GM23338 (cell line): Measurements from ENCODE around the gene EZH1. TPM values are rescaled to one million over a fixed set of nuclear protein-coding genes. Genes with fewer than 3 reads are reported as not detected.

ENCODE experiments used
- ATAC-seq: fragments of 200-7000 bp; cut with Tn5 transposase; 3 replicates; pipeline ENCODE4 v1.9.1; 2020
- DNase-seq: peaks from one replicate; pipeline ENCODE4 v3.0.0-alpha.2; 2015; ENCODE audit warnings: low spot score
- H2AFZ ChIP-seq: fragments of 200-600 bp; sonication (generic); 2 replicates; pipeline ENCODE4 v1.8.0; 2016; ENCODE audit warnings: antibody characterized with exemption, mild to moderate bottlenecking, moderate library complexity
- H3F3A ChIP-seq: fragments of 200-600 bp; sonication (generic); replicated peaks from 2 replicates; pipeline ENCODE4 v1.8.0; 2017; ENCODE audit warnings: antibody characterized with exemption, mixed run types, low read depth
- H3K27ac ChIP-seq: fragments of 200-600 bp; sonication (generic); 2 replicates; pipeline ENCODE4 v1.6.1; 2016; ENCODE audit warnings: low read depth
- H3K27me3 ChIP-seq: fragments of 200-600 bp; sonication (generic); 2 replicates; pipeline ENCODE4 v1.8.0; 2016; ENCODE audit warnings: mild to moderate bottlenecking, mixed run types, moderate library complexity; ENCODE audit not compliant: insufficient read depth
- H3K36me3 ChIP-seq: fragments of 200-600 bp; sonication (generic); 2 replicates; pipeline ENCODE4 v1.8.0; 2016; ENCODE audit warnings: mild to moderate bottlenecking; ENCODE audit not compliant: insufficient read depth
- H3K4me1 ChIP-seq: fragments of 200-600 bp; sonication (generic); 2 replicates; pipeline ENCODE4 v1.8.0; 2016; ENCODE audit warnings: mild to moderate bottlenecking, moderate library complexity; ENCODE audit not compliant: insufficient read depth
- H3K4me2 ChIP-seq: fragments of 200-600 bp; sonication (generic); 2 replicates; pipeline ENCODE4 v1.7.1; 2017; ENCODE audit warnings: mixed run types
- H3K4me3 ChIP-seq: fragments of 200-600 bp; sonication (generic); 2 replicates; pipeline ENCODE4 v1.6.1; 2016; ENCODE audit warnings: mixed run types
- H3K79me2 ChIP-seq: fragments of 200-600 bp; sonication (generic); replicated peaks from 2 replicates; pipeline ENCODE4 v1.8.0; 2017; ENCODE audit warnings: mild to moderate bottlenecking; ENCODE audit not compliant: insufficient read depth
- H3K9me2 ChIP-seq: fragments of 200-600 bp; sonication (generic); 2 replicates; pipeline ENCODE4 v1.8.0; 2017; ENCODE audit not compliant: insufficient read depth
- H4K20me1 ChIP-seq: fragments of 200-600 bp; sonication (generic); replicated peaks from 2 replicates; pipeline ENCODE4 v1.8.0; 2017; ENCODE audit warnings: mild to moderate bottlenecking; ENCODE audit not compliant: insufficient read depth
- H3K27ac Mint-ChIP-seq: 2 replicates; pipeline ENCODE4 v1.8.0; 2020; ENCODE audit warnings: inconsistent platforms, mild to moderate bottlenecking, moderate library complexity, mixed read lengths
- H3K27me3 Mint-ChIP-seq: 3 replicates; pipeline ENCODE4 v1.8.0; 2022; ENCODE audit warnings: low read depth, mild to moderate bottlenecking, moderate library complexity, mixed read lengths, inconsistent platforms; ENCODE audit not compliant: insufficient read depth, poor library complexity
- H3K36me3 Mint-ChIP-seq: 3 replicates; pipeline ENCODE4 v1.8.0; 2021; ENCODE audit warnings: low read depth, mild to moderate bottlenecking, inconsistent platforms, moderate library complexity, mixed read lengths
- H3K4me1 Mint-ChIP-seq: 3 replicates; pipeline ENCODE4 v1.8.0; 2020; ENCODE audit warnings: mild to moderate bottlenecking, inconsistent platforms, mixed read lengths
- H3K4me3 Mint-ChIP-seq: 3 replicates; pipeline ENCODE4 v1.8.0; 2021; ENCODE audit warnings: moderate library complexity, mild to moderate bottlenecking, inconsistent platforms, mixed read lengths
- H3K9me3 Mint-ChIP-seq: 3 replicates; pipeline ENCODE4 v1.8.0; 2020; ENCODE audit warnings: moderate library complexity, mild to moderate bottlenecking, inconsistent platforms, mixed read lengths
- CREB1 ChIP-seq: fragments of 250-450 bp; sonication (Bioruptor Pico); IDR thresholded peaks from 2 replicates; pipeline ENCODE4 v1.5.0; 2020; ENCODE audit warnings: low read depth, mild to moderate bottlenecking, moderate library complexity
- CTCF ChIP-seq, 2 experiments: fragments of 200-600 bp in 1 of 2; sonication (generic) in 1 of 2; conservative IDR thresholded peaks; 2 replicates each; pipeline versions ENCODE4 v1.5.1 to v1.6.1; 2016 to 2017; ENCODE audit warnings: antibody characterized with exemption in 2 of 2, low read depth in 2 of 2, mild to moderate bottlenecking in 2 of 2, moderate library complexity in 1 of 2
- ETS1 ChIP-seq: IDR thresholded peaks from 2 replicates; pipeline ENCODE4 v1.6.1; 2016; ENCODE audit warnings: antibody characterized with exemption
- EZH2 ChIP-seq: fragments of 200-600 bp; sonication (generic); IDR thresholded peaks from one replicate; pipeline ENCODE4 v1.8.0; 2017; ENCODE audit warnings: antibody characterized with exemption, mild to moderate bottlenecking, low read depth; ENCODE audit not compliant: unreplicated experiment
- EZH2phosphoT487 ChIP-seq: fragments of 200-600 bp; sonication (generic); IDR thresholded peaks from one replicate; pipeline ENCODE4 v1.8.1; 2018; ENCODE audit warnings: antibody characterized with exemption; ENCODE audit not compliant: unreplicated experiment
- JUNB ChIP-seq: IDR thresholded peaks from one replicate; pipeline ENCODE4 v1.6.1; 2016; ENCODE audit warnings: antibody characterized with exemption; ENCODE audit not compliant: unreplicated experiment
- NANOG ChIP-seq: IDR thresholded peaks from 2 replicates; pipeline ENCODE4 v1.6.1; 2016; ENCODE audit warnings: antibody characterized with exemption, borderline replicate concordance
- POLR2AphosphoS5 ChIP-seq: IDR thresholded peaks from 2 replicates; pipeline ENCODE4 v1.6.1; 2016; ENCODE audit warnings: antibody characterized with exemption, low read depth
- REST ChIP-seq: IDR thresholded peaks from one replicate; pipeline ENCODE4 v1.6.1; 2018; ENCODE audit warnings: antibody characterized with exemption; ENCODE audit not compliant: unreplicated experiment
- STAT1 ChIP-seq: IDR thresholded peaks from one replicate; pipeline ENCODE4 v1.6.1; 2016; ENCODE audit warnings: antibody characterized with exemption; ENCODE audit not compliant: unreplicated experiment
- ZNF114 ChIP-seq: fragments of 250-450 bp; sonication (Bioruptor Pico); IDR thresholded peaks from 2 replicates; pipeline ENCODE4 v1.5.0; 2020; ENCODE audit warnings: mild to moderate bottlenecking, moderate library complexity
- ZNF331 ChIP-seq: fragments of 250-450 bp; sonication (Bioruptor Pico); IDR thresholded peaks from 2 replicates; pipeline ENCODE4 v1.5.0; 2020; ENCODE audit warnings: low read depth, mild to moderate bottlenecking, moderate library complexity
- ZNF462 ChIP-seq: fragments of 250-450 bp; sonication (Bioruptor Pico); IDR thresholded peaks from 2 replicates; pipeline ENCODE4 v1.5.0; 2020; ENCODE audit warnings: mild to moderate bottlenecking, moderate library complexity
- polyA plus RNA-seq: library from polyadenylated mRNA; unstranded; fragments of >200 nt; fragmentation: Nextera tagmentation; extraction: Ambion mirVana; gene quantifications from 2 replicates; pipeline ENCODE4 v1.2.1, GENCODE V29; 2016
- total RNA-seq: library from RNA; depleted of rRNA; stranded (reverse); fragments of >200 nt; shearing (Covaris generic); gene quantifications from 2 replicates; pipeline ENCODE4 v1.2.3, GENCODE V29; 2014

The EZH1 gene
- total and polyA plus RNA-seq, 2 experiments from 2014 or later, result 16.9 to 18.0 TPM

GRCh38 chr17:42669705-42669976 is 75.2 kb downstream of the EZH1 start:
- H3K27ac Mint-ChIP-seq, result no peak overlapping the region; the same call in 1 of the 2 replicates
- no peaks in the 10 kb centered on the region for H3K9me3 Mint-ChIP-seq
- no peak overlapping the region for H2AFZ ChIP-seq
- peak overlapping the region; percentile 79 for H3K4me2 ChIP-seq
- peaks cover 46% of the 10 kb centered on the region for H3K4me1 Mint-ChIP-seq
- no peaks in the 10 kb centered on the region for H3K79me2 ChIP-seq
- peaks cover 46% of the 10 kb centered on the region for H3K27me3 ChIP-seq
- H3K4me1 ChIP-seq, result peaks cover 31% of the 10 kb centered on the region
- H3K4me3 Mint-ChIP-seq, result peak overlapping the region; percentile 62
- H3F3A ChIP-seq, result peaks cover 32% of the 10 kb centered on the region
- no peak for TF ChIP-seq ETS1
- TF ChIP-seq NANOG, result no peak
- TF ChIP-seq EZH2phosphoT487, result no peak
- TF ChIP-seq CTCF (conservative IDR thresholded peaks at IDR 0.05; ENCODE audit: low read depth in 2 of 2), result no peak
- no peak for TF ChIP-seq STAT1
- TF ChIP-seq POLR2AphosphoS5, result no peak
- no peak for TF ChIP-seq REST
- no peak for TF ChIP-seq EZH2
- no peak for TF ChIP-seq JUNB
- TF ChIP-seq ZNF462 (CRISPR knock-in tag), result no peak
- no peak for TF ChIP-seq ZNF114 (CRISPR knock-in tag)
- no peak for TF ChIP-seq CREB1 (CRISPR knock-in tag)
- TF ChIP-seq ZNF331, result no peak
- H3K36me3 ChIP-seq, result no peaks in the 10 kb centered on the region; the same call in 1 of the 2 replicates
- no peak overlapping the region for H3K27ac ChIP-seq
- ATAC-seq, result no peak
- H3K9me2 ChIP-seq, result no peaks in the 10 kb centered on the region
- peaks cover 55% of the 10 kb centered on the region for H3K36me3 Mint-ChIP-seq
- H3K27me3 Mint-ChIP-seq, result peaks cover 60% of the 10 kb centered on the region
- 0 out of 2 replicates have a peak, but pooled peaks cover 14% of the 10 kb centered on the region for H4K20me1 ChIP-seq
- DNase-seq, result no peak
- peak overlapping the region; percentile 77 for H3K4me3 ChIP-seq
